HEK293 (cell line): ENCODE results near the gene STAMBPL1.

ENCODE experiments used
- CTCF ChIA-PET: fragments of 350-600 bp; formaldehyde crosslinking; extraction: SDS; loops from one replicate; lab custom pipeline; 2021; ENCODE audit warnings: antibody characterized with exemption; lab: Yijun Ruan, JAX
- POLR2A ChIA-PET: fragments of 300-600 bp; formaldehyde crosslinking; extraction: SDS; loops from one replicate; lab custom pipeline; 2020; ENCODE audit warnings: antibody characterized with exemption, inconsistent platforms; lab: Yijun Ruan, JAX
- H3K27ac ChIP-seq: fragments of 200-500 bp; sonication (Bioruptor generic); 2 replicates; pipeline ENCODE4 v1.5.1; 2014; ENCODE audit warnings: low read depth, low read length, control low read depth, inconsistent platforms; ENCODE audit errors: extremely low read depth
- H3K36me3 ChIP-seq, 2 experiments: fragments of 200-500 bp in 1 of 2; sonication (Bioruptor generic) in 1 of 2; 1 replicate in 1 of 2; 2 replicates in 1 of 2; pipeline ENCODE4 v1.5.1; 2014 to 2017; ENCODE audit warnings: inconsistent platforms in 2 of 2, low read length in 2 of 2; ENCODE audit not compliant: control insufficient read depth in 2 of 2, insufficient read depth in 1 of 2
- H3K4me1 ChIP-seq: fragments of 200-500 bp; sonication (Bioruptor generic); 2 replicates; pipeline ENCODE4 v1.5.1; 2014; ENCODE audit warnings: mild to moderate bottlenecking, low read length, inconsistent platforms; ENCODE audit not compliant: control insufficient read depth, insufficient read depth
- H3K4me3 ChIP-seq: 2 replicates; pipeline ENCODE4 v1.5.1; 2011; ENCODE audit warnings: low read depth, mild to moderate bottlenecking, control low read depth, low read length, moderate library complexity
- H3K9me3 ChIP-seq: fragments of 200-500 bp; sonication (Bioruptor generic); 2 replicates; pipeline ENCODE4 v1.5.1; 2014; ENCODE audit warnings: low read depth, low read length, inconsistent platforms; ENCODE audit not compliant: control insufficient read depth, insufficient read depth
- FEZF1 ChIP-seq: fragments of 450-650 bp; formaldehyde crosslinking; IDR thresholded peaks from 2 replicates; pipeline ENCODE4 v1.5.1; 2016; ENCODE audit warnings: missing biosample characterization, missing genetic modification characterization
- KLF1 ChIP-seq: fragments of 450-650 bp; formaldehyde crosslinking; IDR thresholded peaks from 2 replicates; pipeline ENCODE4 v1.5.1; 2016; ENCODE audit warnings: missing biosample characterization, missing genetic modification characterization
- OVOL3 ChIP-seq: fragments of 450-650 bp; formaldehyde crosslinking; IDR thresholded peaks from 2 replicates; pipeline ENCODE4 v1.5.1; 2016; ENCODE audit warnings: missing biosample characterization, missing genetic modification characterization
- PATZ1 ChIP-seq: fragments of 450-650 bp; formaldehyde crosslinking; IDR thresholded peaks from 2 replicates; pipeline ENCODE4 v1.5.1; 2016; ENCODE audit warnings: missing biosample characterization, missing genetic modification characterization
- PRDM6 ChIP-seq: fragments of 450-650 bp; formaldehyde crosslinking; IDR thresholded peaks from 2 replicates; pipeline ENCODE4 v1.5.1; 2017; ENCODE audit warnings: missing biosample characterization, missing genetic modification characterization
- SP3 ChIP-seq: fragments of 450-650 bp; formaldehyde crosslinking; IDR thresholded peaks from 2 replicates; pipeline ENCODE4 v1.5.1; 2016; ENCODE audit warnings: missing biosample characterization, missing genetic modification characterization
- ZBTB10 ChIP-seq: fragments of 450-650 bp; formaldehyde crosslinking; IDR thresholded peaks from 2 replicates; pipeline ENCODE4 v1.5.1; 2016; ENCODE audit warnings: missing biosample characterization, missing genetic modification characterization
- ZBTB11 ChIP-seq: fragments of 450-650 bp; formaldehyde crosslinking; conservative IDR thresholded peaks from 2 replicates; pipeline ENCODE4 v1.5.1; 2016; ENCODE audit warnings: low read depth, missing biosample characterization, missing genetic modification characterization
- ZBTB17 ChIP-seq: fragments of 450-650 bp; formaldehyde crosslinking; IDR thresholded peaks from 2 replicates; pipeline ENCODE4 v1.5.1; 2016; ENCODE audit warnings: missing biosample characterization, missing genetic modification characterization
- ZNF132 ChIP-seq: fragments of 450-650 bp; formaldehyde crosslinking; IDR thresholded peaks from 2 replicates; pipeline ENCODE4 v1.5.1; 2017; ENCODE audit warnings: missing biosample characterization, missing genetic modification characterization, borderline replicate concordance
- ZNF155 ChIP-seq: fragments of 450-650 bp; formaldehyde crosslinking; IDR thresholded peaks from 2 replicates; pipeline ENCODE4 v1.5.1; 2016; ENCODE audit warnings: missing biosample characterization, missing genetic modification characterization
- ZNF16 ChIP-seq: fragments of 450-650 bp; formaldehyde crosslinking; IDR thresholded peaks from 2 replicates; pipeline ENCODE4 v1.5.1; 2016; ENCODE audit warnings: low read depth, missing biosample characterization, missing genetic modification characterization
- ZNF175 ChIP-seq: fragments of 450-650 bp; formaldehyde crosslinking; IDR thresholded peaks from 2 replicates; pipeline ENCODE4 v1.5.1; 2016; ENCODE audit warnings: missing biosample characterization, missing genetic modification characterization
- ZNF202 ChIP-seq: fragments of 450-650 bp; formaldehyde crosslinking; IDR thresholded peaks from 2 replicates; pipeline ENCODE4 v1.5.1; 2016; ENCODE audit warnings: missing biosample characterization, missing genetic modification characterization, borderline replicate concordance
- ZNF24 ChIP-seq: fragments of 450-650 bp; formaldehyde crosslinking; IDR thresholded peaks from 2 replicates; pipeline ENCODE4 v1.5.1; 2016; ENCODE audit warnings: missing biosample characterization, missing genetic modification characterization
- ZNF362 ChIP-seq: fragments of 450-650 bp; formaldehyde crosslinking; IDR thresholded peaks from 2 replicates; pipeline ENCODE4 v1.5.1; 2016; ENCODE audit warnings: missing biosample characterization, missing genetic modification characterization
- ZNF37A ChIP-seq: fragments of 450-650 bp; IDR thresholded peaks from 2 replicates; pipeline ENCODE4 v1.5.1; 2018; ENCODE audit warnings: missing biosample characterization, missing genetic modification characterization
- ZNF426 ChIP-seq: fragments of 450-650 bp; formaldehyde crosslinking; IDR thresholded peaks from 2 replicates; pipeline ENCODE4 v1.5.1; 2017; ENCODE audit warnings: missing biosample characterization, missing genetic modification characterization, mild to moderate bottlenecking, inconsistent platforms, moderate library complexity
- ZNF473 ChIP-seq: fragments of 450-650 bp; formaldehyde crosslinking; IDR thresholded peaks from 2 replicates; pipeline ENCODE4 v1.5.1; 2017; ENCODE audit warnings: missing biosample characterization, missing genetic modification characterization
- ZNF521 ChIP-seq: fragments of 450-650 bp; formaldehyde crosslinking; IDR thresholded peaks from 2 replicates; pipeline ENCODE4 v1.5.1; 2017; ENCODE audit warnings: missing biosample characterization, mild to moderate bottlenecking, missing genetic modification characterization
- ZNF645 ChIP-seq: fragments of 450-650 bp; formaldehyde crosslinking; IDR thresholded peaks from 2 replicates; pipeline ENCODE4; 2016; ENCODE audit warnings: missing biosample characterization, missing genetic modification characterization
- ZNF747 ChIP-seq: fragments of 450-650 bp; formaldehyde crosslinking; IDR thresholded peaks from 2 replicates; pipeline ENCODE4 v1.5.1; 2016; ENCODE audit warnings: missing biosample characterization, missing genetic modification characterization
- ZSCAN30 ChIP-seq: fragments of 450-650 bp; IDR thresholded peaks from 2 replicates; pipeline ENCODE4 v1.5.1; 2018; ENCODE audit warnings: missing biosample characterization, mild to moderate bottlenecking, missing genetic modification characterization, moderate library complexity

The STAMBPL1 gene

GRCh38 chr10:88838766-88839350, 41.2 kb upstream of the STAMBPL1 start:
- CTCF ChIA-PET: interaction anchor here (0.7 to 13.0 kb wide), 3 partner anchors 93 to 186 kb away, joined by 3 to 456 read pairs (median 4); no protein-coding TSS in a partner anchor

GRCh38 chr10:88840104-88840503, 39.9 kb upstream of the STAMBPL1 start:
- H3K4me1 ChIP-seq: no peaks in the 10 kb centered on the region
- no peaks in the 10 kb centered on the region for H3K9me3 ChIP-seq
- H3K27ac ChIP-seq: no peak overlapping the region
- CTCF ChIA-PET: interaction anchor here (0.9 to 13.0 kb wide), 3 partner anchors 13 to 147 kb away, joined by 3 to 456 read pairs (median 3); no protein-coding TSS in a partner anchor
- POLR2A ChIA-PET: no interaction called here
- no peak overlapping the region for H3K4me3 ChIP-seq
- no peaks in the 10 kb centered on the region for H3K36me3 ChIP-seq
- TF ChIP-seq ZNF362: no peak
- TF ChIP-seq ZBTB11 (tag by site-specific recombination): no peak
- TF ChIP-seq PRDM6 (tag by site-specific recombination): no peak
- TF ChIP-seq ZNF37A (tag by site-specific recombination): no peak
- TF ChIP-seq ZSCAN30 (tag by site-specific recombination): no peak
- no peak for TF ChIP-seq ZNF473 (tag by site-specific recombination)

More at GRCh38 chr10:88838766-88839350, 41.2 kb upstream of the STAMBPL1 start:
- no peaks in the 10 kb centered on the region for H3K9me3 ChIP-seq
- no peak overlapping the region for H3K4me3 ChIP-seq
- H3K4me1 ChIP-seq: no peaks in the 10 kb centered on the region
- TF ChIP-seq ZNF24 (tag by site-specific recombination) (no peak), OVOL3 (tag by site-specific recombination) (no peak), ZNF132 (tag by site-specific recombination) (no peak), ZNF202 (tag by site-specific recombination) (no peak), ZNF175 (tag by site-specific recombination) (no peak), KLF1 (tag by site-specific recombination) (no peak), ZNF521 (tag by site-specific recombination) (no peak), ZBTB17 (no peak), FEZF1 (tag by site-specific recombination) (no peak), ZNF426 (tag by site-specific recombination) (no peak), ZNF155 (tag by site-specific recombination) (no peak), ZNF37A (tag by site-specific recombination) (no peak), ZNF747 (no peak), SP3 (no peak), ZNF16 (tag by site-specific recombination) (no peak), PATZ1 (tag by site-specific recombination) (no peak), ZBTB10 (tag by site-specific recombination) (no peak), ZNF645 (tag by site-specific recombination) (no peak)
- POLR2A ChIA-PET: no interaction called here
- no peak overlapping the region for H3K27ac ChIP-seq
- no peaks in the 10 kb centered on the region for H3K36me3 ChIP-seq
